ENCODE measurements around the gene NIPAL4.

Gene NIPAL4

DNA sequence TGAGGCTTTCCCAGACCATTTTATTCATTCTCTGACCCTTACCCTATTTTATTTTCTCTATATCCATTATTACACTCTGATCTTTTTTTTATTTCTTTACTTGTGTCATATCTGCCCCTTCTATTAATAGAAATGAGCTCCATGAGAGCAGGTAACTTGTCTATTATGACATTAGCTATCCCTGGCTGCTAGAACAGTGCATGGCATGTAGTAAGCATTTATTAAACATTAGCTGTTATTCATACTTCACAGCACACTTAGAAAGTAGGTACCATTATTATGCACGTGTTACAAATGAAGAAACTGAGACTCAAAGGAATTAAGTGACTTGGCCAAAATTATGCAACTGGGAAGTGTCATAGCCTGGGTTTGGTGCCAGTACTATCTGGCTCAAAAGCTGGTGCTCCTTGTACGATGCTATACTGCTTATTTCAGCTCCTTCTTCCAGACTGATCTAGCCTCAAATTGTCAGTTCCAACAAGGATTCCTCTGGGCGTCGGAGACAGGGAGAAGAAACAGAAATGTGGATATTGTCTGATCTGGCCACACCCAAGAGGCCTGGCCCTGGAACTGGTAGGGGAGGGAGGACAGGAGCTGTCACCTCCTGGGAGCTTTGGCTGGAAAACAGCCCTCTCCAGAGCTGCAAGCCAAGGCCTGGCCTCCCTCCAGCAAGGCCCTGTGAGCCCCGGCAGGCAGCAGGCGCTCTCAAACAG lies 10.8 kb upstream of the NIPAL4 start:
- Histone ChIP-seq H3K27ac (ENCODE audit: low read length) (no peak overlapping the region), H3K36me3 (ENCODE audit: control insufficient read depth, low read depth, low read length) (no peaks in the 10 kb centered on the region), H3K27me3 (ENCODE audit: control insufficient read depth, insufficient read depth, low read length) (no peaks in the 10 kb centered on the region), H3K4me1 (ENCODE audit: control insufficient read depth, low read depth, low read length) (no peaks in the 10 kb centered on the region), H3K9me3 (ENCODE audit: control insufficient read depth, low read depth, low read length) (no peaks in the 10 kb centered on the region), H3K9ac (ENCODE audit: low read length) (no peak overlapping the region), H3K4me3 (ENCODE audit: low read length) (no peak overlapping the region)

- H3K36me3 ChIP-seq (ENCODE audit: control insufficient read depth, low read depth, low read length), result no peaks in the 10 kb centered on the region
Observed at GRCh38 chr5:157450024-157450423, 10.0 kb upstream of the NIPAL4 start.

DNA sequence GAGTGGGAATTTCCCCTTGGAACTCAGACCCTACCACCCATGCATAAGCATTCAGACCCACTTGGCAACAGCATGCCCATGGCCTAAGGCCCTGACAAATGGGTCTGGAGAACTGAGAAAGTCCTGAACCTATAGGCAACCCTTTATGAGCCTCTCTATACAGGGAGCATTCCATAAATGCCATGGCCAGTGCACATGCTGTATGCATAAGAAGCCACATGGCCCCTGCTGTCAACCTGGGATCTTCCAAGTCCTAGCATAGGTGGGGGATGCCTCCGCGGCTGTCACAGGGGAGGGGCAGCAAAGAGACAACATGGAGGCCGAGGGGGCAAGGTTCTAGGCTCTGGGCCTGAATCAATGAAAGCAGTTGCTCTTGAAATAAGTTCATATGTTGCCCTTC lies 8.2 kb upstream of the NIPAL4 start:
- H3K4me3 ChIP-seq (ENCODE audit: low read length), result no peak overlapping the region
- H3K27ac ChIP-seq (ENCODE audit: low read length), result no peak overlapping the region
- no peaks in the 10 kb centered on the region for H3K36me3 ChIP-seq (ENCODE audit: control insufficient read depth, low read depth, low read length)
- H3K27me3 ChIP-seq (ENCODE audit: control insufficient read depth, insufficient read depth, low read length), result no peaks in the 10 kb centered on the region
- no peaks in the 10 kb centered on the region for H3K4me1 ChIP-seq (ENCODE audit: control insufficient read depth, low read depth, low read length)
- H3K9me3 ChIP-seq (ENCODE audit: control insufficient read depth, low read depth, low read length), result no peaks in the 10 kb centered on the region
- H3K9ac ChIP-seq (ENCODE audit: low read length), result no peak overlapping the region

More at GRCh38 chr5:157450024-157450423, 10.0 kb upstream of the NIPAL4 start:
- Histone ChIP-seq H3K9ac (ENCODE audit: low read length) (no peak overlapping the region), H3K4me3 (ENCODE audit: low read length) (no peak overlapping the region), H3K9me3 (ENCODE audit: control insufficient read depth, low read depth, low read length) (no peaks in the 10 kb centered on the region), H3K27me3 (ENCODE audit: control insufficient read depth, insufficient read depth, low read length) (no peaks in the 10 kb centered on the region), H3K27ac (ENCODE audit: low read length) (no peak overlapping the region), H3K4me1 (ENCODE audit: control insufficient read depth, low read depth, low read length) (no peaks in the 10 kb centered on the region)

- H3K4me1 ChIP-seq (ENCODE audit: control insufficient read depth, low read depth, low read length), result peaks cover 11% of the 10 kb centered on the region
- no peak overlapping the region for H3K9ac ChIP-seq (ENCODE audit: low read length)
- peaks cover 14% of the 10 kb centered on the region for H3K27me3 ChIP-seq (ENCODE audit: control insufficient read depth, insufficient read depth, low read length)
- H3K9me3 ChIP-seq (ENCODE audit: control insufficient read depth, low read depth, low read length), result no peaks in the 10 kb centered on the region
- no peaks in the 10 kb centered on the region for H3K36me3 ChIP-seq (ENCODE audit: control insufficient read depth, low read depth, low read length)
- H3K27ac ChIP-seq (ENCODE audit: low read length), result no peak overlapping the region
- no peak overlapping the region for H3K4me3 ChIP-seq (ENCODE audit: low read length)
Observed at GRCh38 chr5:157454273-157454672, 5.7 kb upstream of the NIPAL4 start.

GRCh38 chr5:157455057-157455456 lies 5.0 kb upstream of the NIPAL4 start:
- Histone ChIP-seq H3K27ac (ENCODE audit: low read length) (no peak overlapping the region), H3K27me3 (ENCODE audit: control insufficient read depth, insufficient read depth, low read length) (peaks cover 21% of the 10 kb centered on the region), H3K4me3 (ENCODE audit: low read length) (no peak overlapping the region), H3K36me3 (ENCODE audit: control insufficient read depth, low read depth, low read length) (no peaks in the 10 kb centered on the region), H3K9me3 (ENCODE audit: control insufficient read depth, low read depth, low read length) (no peaks in the 10 kb centered on the region), H3K9ac (ENCODE audit: low read length) (no peak overlapping the region), H3K4me1 (ENCODE audit: control insufficient read depth, low read depth, low read length) (peaks cover 12% of the 10 kb centered on the region)

- Histone ChIP-seq H3K27me3 (ENCODE audit: control insufficient read depth, insufficient read depth, low read length) (peaks cover 34% of the 10 kb centered on the region), H3K36me3 (ENCODE audit: control insufficient read depth, low read depth, low read length) (no peaks in the 10 kb centered on the region), H3K9ac (ENCODE audit: low read length) (no peak overlapping the region), H3K9me3 (ENCODE audit: control insufficient read depth, low read depth, low read length) (no peaks in the 10 kb centered on the region), H3K4me3 (ENCODE audit: low read length) (no peak overlapping the region), H3K4me1 (ENCODE audit: control insufficient read depth, low read depth, low read length) (peaks cover 12% of the 10 kb centered on the region), H3K27ac (ENCODE audit: low read length) (no peak overlapping the region)
Observed at GRCh38 chr5:157456301-157456700, 3.7 kb upstream of the NIPAL4 start.

GRCh38 chr5:157457391-157457790 lies 2.6 kb upstream of the NIPAL4 start:
- Histone ChIP-seq H3K9ac (ENCODE audit: low read length) (no peak overlapping the region), H3K9me3 (ENCODE audit: control insufficient read depth, low read depth, low read length) (no peaks in the 10 kb centered on the region), H3K4me1 (ENCODE audit: control insufficient read depth, low read depth, low read length) (peaks cover 12% of the 10 kb centered on the region), H3K27ac (ENCODE audit: low read length) (no peak overlapping the region), H3K27me3 (ENCODE audit: control insufficient read depth, insufficient read depth, low read length) (peaks cover 40% of the 10 kb centered on the region), H3K36me3 (ENCODE audit: control insufficient read depth, low read depth, low read length) (no peaks in the 10 kb centered on the region), H3K4me3 (ENCODE audit: low read length) (no peak overlapping the region)

DNA sequence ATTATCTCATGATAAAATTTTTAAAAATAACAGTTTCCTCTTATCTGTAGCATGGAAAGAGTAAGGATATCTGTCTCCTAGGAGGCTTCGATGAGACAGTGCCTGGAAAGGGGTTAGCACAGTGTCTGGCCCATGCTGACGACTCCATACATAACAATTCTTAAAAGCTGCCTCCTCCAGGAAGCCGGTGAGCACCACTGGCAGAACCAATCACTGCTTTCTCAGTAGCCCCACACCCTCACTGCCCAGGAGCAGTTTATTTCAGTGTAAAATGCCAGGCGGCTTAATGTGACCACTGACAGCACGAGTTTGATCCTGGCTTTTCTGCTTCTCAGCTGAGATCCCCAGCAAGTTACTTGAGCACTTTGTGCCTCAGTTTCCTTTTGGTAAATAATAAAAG lies 1.2 kb upstream of the NIPAL4 start:
- Histone ChIP-seq H3K9me3 (ENCODE audit: control insufficient read depth, low read depth, low read length) (no peaks in the 10 kb centered on the region), H3K27ac (ENCODE audit: low read length) (no peak overlapping the region), H3K4me3 (ENCODE audit: low read length) (no peak overlapping the region), H3K27me3 (ENCODE audit: control insufficient read depth, insufficient read depth, low read length) (peaks cover 40% of the 10 kb centered on the region), H3K9ac (ENCODE audit: low read length) (no peak overlapping the region), H3K4me1 (ENCODE audit: control insufficient read depth, low read depth, low read length) (peaks cover 12% of the 10 kb centered on the region), H3K36me3 (ENCODE audit: control insufficient read depth, low read depth, low read length) (no peaks in the 10 kb centered on the region)

DNA sequence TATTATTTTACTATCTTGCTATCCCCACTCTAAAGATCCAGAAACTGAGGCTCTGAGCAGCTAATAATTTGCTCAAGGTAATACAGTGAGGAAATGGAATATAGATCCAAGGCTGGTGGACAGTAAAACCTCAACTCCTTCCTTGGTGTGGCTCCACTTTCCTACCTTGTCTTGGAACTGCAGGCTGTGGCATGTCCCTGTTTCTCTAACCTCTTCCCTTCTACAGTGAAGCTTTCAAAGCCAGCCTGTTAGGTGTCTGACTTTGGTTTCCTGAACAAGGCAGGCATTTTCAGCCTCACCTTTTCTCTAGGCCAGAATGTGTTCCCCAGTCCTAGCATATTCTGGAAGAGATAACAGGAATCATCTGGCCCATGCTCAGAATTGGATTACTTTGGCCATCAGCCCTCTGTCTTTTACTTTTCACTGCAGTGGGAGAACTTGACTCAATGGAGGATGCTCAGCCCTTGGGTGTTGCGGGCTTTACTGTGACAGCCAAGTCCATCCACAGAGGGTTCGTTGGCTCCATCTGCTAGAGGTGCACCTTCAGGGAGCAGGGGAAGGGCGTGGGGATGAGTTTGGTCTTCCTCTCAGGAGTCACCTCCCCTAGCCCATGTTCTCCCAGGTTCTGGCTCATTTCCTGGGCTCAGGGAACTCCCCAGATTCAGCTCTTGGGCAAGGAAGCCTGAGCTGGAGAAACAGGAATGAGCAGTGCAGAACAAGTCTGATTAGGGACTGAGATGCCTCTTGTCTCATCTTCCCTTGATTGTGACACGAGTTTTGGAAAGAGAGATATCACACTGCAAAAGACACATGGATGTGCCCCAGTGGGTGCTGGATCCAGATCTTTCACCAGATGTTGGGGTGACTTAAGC lies 1.1 kb downstream of the NIPAL4 start:
- H3K27me3 ChIP-seq (ENCODE audit: control insufficient read depth, insufficient read depth, low read length), result peaks cover 40% of the 10 kb centered on the region
- H3K4me1 ChIP-seq (ENCODE audit: control insufficient read depth, low read depth, low read length), result peaks cover 22% of the 10 kb centered on the region
- H3K27ac ChIP-seq (ENCODE audit: low read length), result no peak overlapping the region
- H3K9ac ChIP-seq (ENCODE audit: low read length), result no peak overlapping the region
- H3K4me3 ChIP-seq (ENCODE audit: low read length), result peak overlapping the region; percentile 68
- no peaks in the 10 kb centered on the region for H3K36me3 ChIP-seq (ENCODE audit: control insufficient read depth, low read depth, low read length)
- H3K9me3 ChIP-seq (ENCODE audit: control insufficient read depth, low read depth, low read length), result no peaks in the 10 kb centered on the region

DNA sequence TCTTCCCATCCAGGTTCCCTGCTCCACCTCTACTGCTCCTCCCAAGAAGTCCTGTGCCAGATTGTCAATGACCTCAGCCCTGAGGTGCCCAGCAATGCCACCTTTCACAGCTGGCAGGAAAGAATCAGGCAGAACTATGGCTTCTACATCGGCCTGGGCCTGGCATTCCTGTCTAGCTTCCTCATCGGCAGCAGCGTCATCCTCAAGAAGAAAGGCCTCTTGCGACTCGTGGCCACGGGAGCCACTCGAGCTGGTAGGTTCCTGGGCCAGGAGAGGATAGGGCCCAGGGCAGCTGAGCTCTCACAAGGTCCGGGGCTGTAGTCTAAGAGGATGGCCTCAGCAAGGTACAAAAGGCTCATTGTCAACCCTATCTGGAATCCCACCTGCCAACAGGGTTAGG lies 3.1 kb downstream of the NIPAL4 start:
- H3K36me3 ChIP-seq (ENCODE audit: control insufficient read depth, low read depth, low read length), result no peaks in the 10 kb centered on the region
- peaks cover 21% of the 10 kb centered on the region for H3K4me1 ChIP-seq (ENCODE audit: control insufficient read depth, low read depth, low read length)
- no peak overlapping the region for H3K27ac ChIP-seq (ENCODE audit: low read length)
- no peak overlapping the region for H3K4me3 ChIP-seq (ENCODE audit: low read length)
- peaks cover 39% of the 10 kb centered on the region for H3K27me3 ChIP-seq (ENCODE audit: control insufficient read depth, insufficient read depth, low read length)
- H3K9me3 ChIP-seq (ENCODE audit: control insufficient read depth, low read depth, low read length), result no peaks in the 10 kb centered on the region
- H3K9ac ChIP-seq (ENCODE audit: low read length), result no peak overlapping the region

GRCh38 chr5:157463621-157464518 lies 3.9 kb downstream of the NIPAL4 start:
- Histone ChIP-seq H3K4me1 (ENCODE audit: control insufficient read depth, low read depth, low read length) (peaks cover 15% of the 10 kb centered on the region), H3K27ac (ENCODE audit: low read length) (no peak overlapping the region), H3K36me3 (ENCODE audit: control insufficient read depth, low read depth, low read length) (no peaks in the 10 kb centered on the region), H3K27me3 (ENCODE audit: control insufficient read depth, insufficient read depth, low read length) (peaks cover 31% of the 10 kb centered on the region), H3K4me3 (ENCODE audit: low read length) (no peak overlapping the region), H3K9ac (ENCODE audit: low read length) (no peak overlapping the region), H3K9me3 (ENCODE audit: control insufficient read depth, low read depth, low read length) (no peaks in the 10 kb centered on the region)
